ENCODE data around the gene EVC2. TPM values are rescaled to one million over a fixed set of nuclear protein-coding genes. Genes with fewer than 3 reads are reported as not detected.

The EVC2 gene
- polyA plus RNA-seq, 1 donor from 2014 or later = 0.27 TPM

DNA sequence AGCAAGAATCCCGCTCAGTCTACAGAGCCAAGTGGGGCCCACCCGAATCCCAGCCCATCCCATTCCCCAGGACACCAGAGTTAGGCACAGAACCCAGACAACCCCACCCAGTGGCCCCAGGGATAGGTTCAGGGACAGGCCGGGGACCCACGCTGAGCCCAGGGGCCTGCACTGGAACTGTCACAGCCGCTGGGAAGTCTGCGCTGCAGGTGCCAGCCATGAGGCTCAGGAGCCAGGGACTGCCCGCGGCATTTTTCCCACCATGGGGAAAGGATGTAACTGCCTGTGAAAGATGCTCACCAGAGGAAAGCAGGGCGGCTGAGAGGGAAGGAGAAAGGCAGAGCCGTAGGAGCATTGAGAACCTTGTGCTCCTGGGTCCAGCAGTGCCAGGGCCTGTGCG, 12.0 kb downstream of the EVC2 start:
- Histone ChIP-seq H3K9me3 (ENCODE audit: low read length) (no peaks in the 10 kb centered on the region), H3K27me3 (ENCODE audit: insufficient read depth, low read depth, low read length) (no peaks in the 10 kb centered on the region), H4K20me1 (ENCODE audit: insufficient read depth) (no peaks in the 10 kb centered on the region), H3K9me2 (ENCODE audit: insufficient read depth, low read length) (no peaks in the 10 kb centered on the region), H3K27ac (ENCODE audit: low read length) (no peak overlapping the region), H2AFZ (ENCODE audit: low read depth, low read length) (no peak overlapping the region), H3K36me3 (ENCODE audit: insufficient read depth, low read length) (no peaks in the 10 kb centered on the region), H3K79me2 (replicated peaks; ENCODE audit: insufficient read depth, low read length) (no peaks in the 10 kb centered on the region), H3K4me2 (ENCODE audit: low read length) (no peak overlapping the region), H3K9ac (ENCODE audit: low read length) (no peak overlapping the region), H3F3A (ENCODE audit: insufficient read depth, low read length, poor library complexity, severe bottlenecking) (no peaks in the 10 kb centered on the region), H3K4me3 (ENCODE audit: low read length) (no peak overlapping the region)
- TF ChIP-seq MXI1 (conservative IDR thresholded peaks at IDR 0.05; ENCODE audit: poor library complexity, severe bottlenecking) (no peak), REST (IDR thresholded peaks at IDR 0.05; ENCODE audit: borderline replicate concordance) (no peak), SMC3 (conservative IDR thresholded peaks at IDR 0.05; ENCODE audit: poor library complexity) (no peak), POLR2AphosphoS5 (IDR thresholded peaks at IDR 0.05) (no peak), CTCF (IDR thresholded peaks at IDR 0.05; ENCODE audit: poor library complexity, severe bottlenecking) (no peak), RAD21 (conservative IDR thresholded peaks at IDR 0.05) (no peak), TAF1 (IDR thresholded peaks at IDR 0.05; ENCODE audit: low read depth) (no peak), EP300 (conservative IDR thresholded peaks at IDR 0.05; ENCODE audit: poor library complexity, severe bottlenecking) (no peak), EZH2 (IDR thresholded peaks at IDR 0.05; ENCODE audit: borderline replicate concordance, insufficient read depth, low read length, poor library complexity, severe bottlenecking) (no peak)

DNA sequence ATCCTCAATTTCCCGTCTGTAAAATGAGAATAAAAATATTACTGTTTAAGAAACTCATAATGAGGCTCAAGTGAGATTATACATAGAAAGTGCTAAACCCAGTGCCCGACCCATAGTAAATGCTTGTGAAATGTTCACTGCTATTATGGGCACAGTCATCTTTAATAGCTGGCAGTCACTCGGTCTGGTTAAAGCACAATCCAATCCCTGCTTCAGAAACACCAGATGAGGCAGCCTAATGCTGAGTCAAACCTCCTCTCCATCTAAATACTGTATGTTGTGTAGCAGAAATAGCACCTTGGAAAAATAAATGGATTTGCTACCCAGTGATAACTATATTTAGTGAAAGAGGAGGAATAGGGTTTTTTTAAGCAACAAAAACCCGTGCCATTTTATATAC, 14.5 kb downstream of the EVC2 start:
- Histone ChIP-seq H3K9me2 (ENCODE audit: insufficient read depth, low read length) (no peaks in the 10 kb centered on the region), H4K20me1 (ENCODE audit: insufficient read depth) (no peaks in the 10 kb centered on the region), H3K79me2 (replicated peaks; ENCODE audit: insufficient read depth, low read length) (no peaks in the 10 kb centered on the region), H3K9me3 (ENCODE audit: low read length) (no peaks in the 10 kb centered on the region), H3K27ac (ENCODE audit: low read length) (no peak overlapping the region), H3K9ac (ENCODE audit: low read length) (no peak overlapping the region), H3F3A (ENCODE audit: insufficient read depth, low read length, poor library complexity, severe bottlenecking) (no peaks in the 10 kb centered on the region), H3K36me3 (ENCODE audit: insufficient read depth, low read length) (no peaks in the 10 kb centered on the region), H2AFZ (ENCODE audit: low read depth, low read length) (no peak overlapping the region), H3K27me3 (ENCODE audit: insufficient read depth, low read depth, low read length) (no peaks in the 10 kb centered on the region), H3K4me3 (ENCODE audit: low read length) (no peak overlapping the region), H3K4me2 (ENCODE audit: low read length) (no peak overlapping the region)
- TF ChIP-seq EP300 (conservative IDR thresholded peaks at IDR 0.05; ENCODE audit: poor library complexity, severe bottlenecking) (no peak), SMC3 (conservative IDR thresholded peaks at IDR 0.05; ENCODE audit: poor library complexity) (no peak), REST (IDR thresholded peaks at IDR 0.05; ENCODE audit: borderline replicate concordance) (no peak), POLR2AphosphoS5 (IDR thresholded peaks at IDR 0.05) (no peak), TAF1 (IDR thresholded peaks at IDR 0.05; ENCODE audit: low read depth) (no peak), RAD21 (conservative IDR thresholded peaks at IDR 0.05) (no peak)
